DMS53 treated with DMSO at 0.1 percent for 48 hours (cell line): ENCODE data around the gene GTSE1.

Source experiments
- DNase-seq: peaks from one replicate; lab custom pipeline; 2025; ENCODE audit not compliant: unreplicated experiment; lab: John Stamatoyannopoulos, UW

Gene GTSE1

DNA sequence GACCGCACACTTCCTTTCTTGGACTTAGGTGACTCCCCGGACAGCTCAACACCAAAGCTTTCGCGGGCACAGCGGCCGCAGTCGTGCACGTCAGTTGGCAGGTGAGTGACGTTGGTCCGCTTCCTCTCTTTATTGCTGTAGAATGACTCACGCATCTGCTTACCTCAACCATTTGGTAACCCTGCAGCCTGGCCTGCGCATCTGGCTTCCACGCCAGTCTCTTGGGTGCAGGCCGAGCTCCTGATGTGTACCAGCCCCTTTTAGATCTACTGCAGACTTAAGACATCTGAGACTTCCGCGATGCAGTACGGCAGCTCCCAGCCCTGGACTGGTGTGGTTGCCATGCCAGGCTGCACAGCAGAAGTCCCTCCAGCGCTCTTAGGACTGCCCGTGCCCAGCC lies 26.5 kb downstream of the GTSE1 start:
- DNase-seq = no peak

GRCh38 chr22:46326066-46326680 lies 29.5 kb downstream of the GTSE1 start:
- no peak for DNase-seq

GRCh38 chr22:46327691-46328465 lies 31.2 kb downstream of the GTSE1 start:
- no peak for DNase-seq

- DNase-seq = no peak
These were observed 32.1 kb downstream of the GTSE1 start for GRCh38 chr22:46328797-46329196.

- DNase-seq = no peak
These were observed 32.9 kb downstream of the GTSE1 start for GRCh38 chr22:46329616-46330015.

GRCh38 chr22:46330426-46330825 lies 33.8 kb downstream of the GTSE1 start:
- DNase-seq = no peak

DNA sequence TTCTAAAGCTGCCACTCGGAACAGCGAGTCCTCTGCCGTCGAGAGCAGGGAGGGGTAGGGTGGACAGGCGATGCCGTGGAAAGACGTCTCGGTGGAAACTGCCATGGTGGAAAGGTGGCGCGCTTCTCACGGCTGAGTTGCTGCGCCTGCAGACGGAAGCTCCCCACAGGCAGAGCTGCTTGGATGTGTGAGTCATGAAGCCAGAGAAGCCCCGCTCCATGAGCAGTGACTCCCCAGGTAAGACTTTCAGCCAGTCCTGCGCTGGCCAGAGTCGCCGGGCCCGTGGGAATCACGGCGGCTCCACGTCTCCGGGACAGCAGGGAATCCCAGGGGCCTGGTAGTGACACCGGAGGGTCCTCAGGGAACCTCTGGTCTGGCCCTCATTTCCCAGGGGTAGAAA lies 34.8 kb downstream of the GTSE1 start:
- no peak for DNase-seq

DNA sequence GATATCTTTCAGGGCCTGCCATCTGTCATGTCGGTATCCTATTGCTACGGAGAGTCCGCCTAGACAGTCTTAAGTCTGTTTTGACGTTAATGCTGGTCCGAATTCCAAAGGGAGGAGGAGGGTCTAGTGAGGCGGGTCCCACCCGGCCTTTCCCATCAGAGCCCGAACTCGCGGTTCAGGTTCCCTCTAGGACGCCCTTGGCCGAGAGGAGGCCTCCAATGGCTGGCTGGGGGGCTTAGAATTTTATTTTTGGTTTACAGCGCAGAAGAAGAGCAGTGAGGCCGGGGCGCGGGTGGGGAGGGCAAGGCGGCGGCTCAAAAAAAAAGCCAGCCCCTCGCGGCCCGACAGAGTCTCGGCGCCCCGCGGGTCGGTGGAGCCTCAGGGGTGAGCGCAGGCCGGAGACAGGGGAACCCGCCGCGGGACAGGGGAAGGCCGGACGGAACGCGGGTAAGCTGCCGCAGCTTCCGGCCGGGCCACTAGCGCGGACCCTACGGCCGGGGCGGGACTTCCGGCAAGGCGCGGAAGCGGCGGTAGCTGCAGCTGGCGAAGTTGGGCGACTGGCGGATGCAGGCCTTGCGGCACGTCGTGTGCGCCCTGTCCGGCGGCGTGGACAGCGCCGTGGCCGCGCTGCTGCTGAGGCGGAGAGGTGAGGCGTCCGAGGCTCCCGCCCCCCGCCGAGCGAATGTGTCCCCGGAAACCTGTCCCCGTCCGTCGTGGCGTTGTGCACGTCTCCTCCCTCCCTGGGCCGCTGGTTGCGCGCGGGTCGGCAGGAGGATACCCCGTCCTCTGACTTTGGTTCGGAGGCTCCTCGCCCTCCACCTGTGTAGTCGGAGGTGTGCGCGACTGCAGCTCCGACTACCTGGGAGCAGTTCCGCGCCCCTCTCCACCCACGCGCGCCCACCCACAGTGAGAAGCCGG lies 38.8 kb downstream of the GTSE1 start, which contains the start of gene TRMU:
TSS of gene TRMU (plus strand) at position 514 of the 918 bp plus-strand sequence. CDS start at position 565, 51 bp downstream.
- DNase-seq = peak; percentile 43

DNA sequence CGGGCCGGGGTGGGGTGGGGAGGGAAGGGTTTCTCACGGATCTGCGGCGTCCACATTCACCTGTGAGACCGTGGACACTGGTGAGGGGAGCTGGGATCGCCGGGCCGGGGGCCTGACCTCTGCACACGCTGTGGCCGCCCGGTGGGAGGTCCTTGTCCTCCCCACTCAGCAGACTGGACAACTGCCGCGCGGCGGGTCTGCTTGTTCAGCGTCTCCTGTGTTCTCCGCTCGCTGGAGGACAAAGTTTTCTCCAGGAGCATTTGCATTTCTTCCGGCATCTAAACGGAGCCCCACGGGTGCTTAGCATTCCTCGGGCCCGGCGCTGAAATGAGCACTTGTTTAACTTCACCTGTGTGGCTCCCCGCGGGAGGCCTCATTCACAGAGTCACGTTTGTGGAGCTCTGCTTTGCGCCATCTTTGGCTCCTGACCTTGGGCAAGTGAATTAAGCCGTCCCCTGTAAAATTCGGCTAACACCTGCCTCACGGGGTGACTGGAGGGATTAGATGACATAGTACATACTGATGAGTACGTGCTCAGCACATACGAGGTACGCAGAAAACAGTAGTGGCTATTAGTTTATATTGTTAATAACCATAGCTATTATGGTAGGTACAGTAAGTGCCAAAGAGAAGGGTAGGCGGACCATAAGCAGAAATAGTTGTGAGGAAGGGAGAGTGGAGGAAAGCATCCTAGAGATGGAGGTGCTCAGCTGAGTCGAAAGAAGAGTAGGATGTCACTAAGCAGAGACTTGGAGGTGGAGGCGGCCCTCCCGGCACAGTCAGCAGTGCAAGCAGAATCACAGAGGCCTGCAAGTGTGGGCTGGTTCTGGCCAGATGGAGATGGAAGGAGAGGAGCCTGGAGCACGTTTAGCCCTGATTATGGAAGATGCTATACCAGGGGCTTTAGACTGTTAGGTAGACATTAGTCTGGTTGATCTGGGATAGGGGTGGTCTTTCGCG lies 39.7 kb downstream of the GTSE1 start:
- no peak for DNase-seq

- no peak for DNase-seq
These were observed 41.2 kb downstream of the GTSE1 start for GRCh38 chr22:46337870-46338269.

GRCh38 chr22:46338636-46339035 lies 42.0 kb downstream of the GTSE1 start:
- DNase-seq = no peak

- no peak for DNase-seq
These were observed 43.3 kb downstream of the GTSE1 start for GRCh38 chr22:46339956-46340355.

DNA sequence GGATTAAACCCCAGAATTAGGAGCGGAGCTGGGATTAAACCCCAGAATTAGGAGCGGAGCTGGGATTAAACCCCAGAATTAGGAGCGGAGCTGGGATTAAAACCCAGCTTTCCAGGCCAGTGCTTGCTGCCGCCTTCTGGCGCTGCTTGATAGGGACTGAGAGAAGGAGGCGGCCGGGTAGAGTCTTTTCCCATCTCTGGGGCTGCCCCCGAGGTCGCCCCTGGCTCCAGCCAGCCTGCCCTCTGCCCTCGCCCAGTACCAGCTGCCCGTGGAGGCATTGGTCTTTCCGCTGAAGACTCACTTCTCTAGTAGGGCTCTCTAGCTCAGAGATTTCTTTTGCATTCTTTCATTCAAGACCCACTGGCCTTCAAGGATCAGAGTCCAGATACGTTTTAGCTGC lies 44.0 kb downstream of the GTSE1 start:
- DNase-seq = no peak

DNA sequence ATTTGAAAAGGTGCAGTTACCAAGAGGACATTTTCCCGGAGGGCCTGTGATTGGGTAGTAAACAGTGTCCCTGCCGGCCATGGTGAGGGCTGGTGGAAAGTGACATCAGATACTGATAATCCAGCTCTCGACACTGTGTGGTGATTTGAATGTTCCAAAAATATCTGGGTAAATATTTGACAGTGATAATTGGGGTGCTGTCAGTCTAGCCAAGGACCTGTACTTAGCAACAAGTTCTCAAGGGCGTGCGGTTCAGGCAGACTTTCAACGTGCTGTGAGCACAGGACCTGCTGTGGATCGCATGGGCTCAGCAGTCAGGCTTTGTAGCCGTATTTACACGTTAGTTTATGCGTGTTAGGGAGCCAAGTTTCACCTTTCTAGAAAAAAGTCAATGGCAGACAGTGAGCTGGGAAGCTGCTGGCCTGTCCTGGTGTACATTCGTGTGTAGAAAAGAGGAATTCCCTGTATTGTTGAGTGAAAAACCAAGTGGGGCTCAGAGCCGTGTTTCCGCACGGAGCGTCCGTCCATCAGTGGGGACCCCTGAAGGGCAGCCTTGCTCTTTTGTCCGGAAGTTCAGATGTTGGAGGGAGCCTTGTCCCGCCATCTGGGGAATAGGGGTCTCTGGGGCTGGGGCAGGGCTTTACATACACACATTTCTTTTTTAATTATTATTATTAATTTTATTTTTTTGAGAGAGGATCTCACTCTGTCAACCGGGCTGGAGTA lies 50.2 kb downstream of the GTSE1 start:
- DNase-seq = no peak

DNA sequence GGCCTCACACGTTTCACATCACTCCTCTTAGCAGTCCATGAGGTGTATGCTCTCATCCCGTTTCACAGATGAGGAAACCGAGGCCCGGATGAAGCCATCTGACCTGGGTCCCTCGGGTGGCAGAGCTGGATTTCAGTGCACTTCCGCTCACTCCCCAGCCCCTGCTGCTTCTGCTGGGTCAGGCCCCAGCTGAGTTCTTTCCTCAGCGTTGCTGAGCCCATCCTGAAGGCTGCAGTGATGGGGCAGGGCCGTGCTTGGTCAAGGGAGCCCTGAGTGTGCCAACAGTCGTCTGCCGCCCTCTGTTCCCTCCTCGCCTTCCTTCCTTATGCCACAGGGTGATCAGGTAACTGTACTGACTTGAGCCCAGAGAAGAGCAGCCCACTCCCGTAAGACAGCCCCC lies 51.0 kb downstream of the GTSE1 start:
- no peak for DNase-seq

DNA sequence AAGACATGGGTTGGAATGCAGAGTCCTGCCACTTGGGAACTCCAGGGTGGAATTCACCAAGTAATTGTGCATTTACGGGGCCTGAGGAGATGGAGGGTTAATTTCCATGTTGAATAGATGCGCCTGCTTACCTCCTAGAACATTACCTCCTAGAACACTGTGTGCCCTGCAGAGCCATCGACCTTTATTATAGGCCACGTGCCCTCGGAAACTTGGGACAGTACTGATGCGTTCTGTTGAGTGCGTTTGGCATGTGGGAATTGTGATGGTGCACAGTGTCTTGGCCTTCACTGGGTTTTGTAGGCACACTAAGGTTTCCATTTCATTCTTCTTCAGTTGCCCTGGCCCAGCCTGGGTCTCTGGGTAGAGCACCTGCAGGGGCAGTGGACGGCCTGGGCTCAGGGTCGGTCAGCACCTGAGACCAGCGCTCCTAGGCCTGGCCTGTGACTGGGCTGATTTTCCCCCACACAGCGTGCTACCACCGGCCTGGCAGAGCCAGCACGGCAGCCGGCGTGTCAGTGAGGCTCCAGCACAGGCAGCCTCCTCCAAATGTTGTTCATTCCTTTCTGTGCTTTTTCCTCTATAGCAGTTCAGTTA lies 51.5 kb downstream of the GTSE1 start:
- no peak for DNase-seq

- no peak for DNase-seq
These were observed 52.6 kb downstream of the GTSE1 start for GRCh38 chr22:46349238-46349637.

- DNase-seq = no peak
These were observed 53.0 kb downstream of the GTSE1 start for GRCh38 chr22:46349681-46350080.

GRCh38 chr22:46350121-46350520 lies 53.5 kb downstream of the GTSE1 start:
- DNase-seq = no peak
